GM19463 (cell line): ENCODE data around the gene PUS7L.

Experiments
- ATAC-seq: cut with Tn5 transposase; IDR thresholded peaks from one replicate; pipeline ENCODE4 v1.9.1; 2021; ENCODE audit warnings: mild to moderate bottlenecking, moderate library complexity; ENCODE audit not compliant: unreplicated experiment

Gene PUS7L

GRCh38 chr12:43675048-43675904 lies 83.3 kb downstream of the PUS7L start:
- ATAC-seq = no peak

- ATAC-seq = no peak
Observed at GRCh38 chr12:43669373-43669772, 89.2 kb downstream of the PUS7L start.
